Measurements from ENCODE around the gene MFN2. TPM values are rescaled to one million over a fixed set of nuclear protein-coding genes. Genes with fewer than 3 reads are reported as not detected.

MFN2 gene
- total and polyA plus RNA-seq, 2 of the 8 experiments (the other 6 are each of a cell fraction or from before 2014, with no cell fraction given): 34.0 to 62.5 TPM

GRCh38 chr1:12009318-12009947 is 29.2 kb downstream of the MFN2 start (continued):
- TF ChIP-seq CHD7 (IDR thresholded peaks at IDR 0.05; ENCODE audit: insufficient replicate concordance, low read length) (no peak), TEAD4 (IDR thresholded peaks at IDR 0.05; ENCODE audit: low read depth, low read length) (no peak), GTF2F1 (IDR thresholded peaks at IDR 0.05; ENCODE audit: borderline replicate concordance, low read depth, low read length) (no peak), YY1 (IDR thresholded peaks at IDR 0.05; ENCODE audit: low read depth, low read length) (no peak), SAP30 (IDR thresholded peaks at IDR 0.05; ENCODE audit: insufficient read depth, insufficient replicate concordance, low read length) (no peak), CREB1 (IDR thresholded peaks at IDR 0.05) (no peak)

Measured in H1 (cell line).